EH (cell line): Measurements from ENCODE around the gene ARHGEF7.

ENCODE experiments used
- DNase-seq: peaks from one replicate; pipeline ENCODE4 v3.0.0-alpha.2; 2015; ENCODE audit warnings: low read depth

The ARHGEF7 gene

DNA sequence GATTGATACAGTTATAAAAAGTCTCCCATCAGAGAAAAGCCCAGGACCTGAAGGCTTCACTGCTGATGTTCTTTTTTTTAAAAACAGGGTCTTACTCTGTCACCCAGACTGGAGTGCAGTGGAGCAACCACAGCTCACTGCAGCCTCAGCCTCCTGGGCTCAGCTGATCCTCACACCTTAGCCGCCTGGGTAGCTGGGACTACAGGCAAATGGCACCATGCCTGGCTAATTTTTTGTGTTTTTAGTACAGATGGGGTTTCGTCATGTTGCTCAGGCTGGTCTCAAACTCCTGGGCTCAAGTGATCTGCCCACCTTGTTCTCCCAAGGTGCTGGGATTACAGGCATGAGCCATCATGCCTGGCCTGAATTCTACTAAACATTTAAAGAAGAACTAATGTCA lies 238.4 kb downstream of the ARHGEF7 start:
- no peak for DNase-seq

DNA sequence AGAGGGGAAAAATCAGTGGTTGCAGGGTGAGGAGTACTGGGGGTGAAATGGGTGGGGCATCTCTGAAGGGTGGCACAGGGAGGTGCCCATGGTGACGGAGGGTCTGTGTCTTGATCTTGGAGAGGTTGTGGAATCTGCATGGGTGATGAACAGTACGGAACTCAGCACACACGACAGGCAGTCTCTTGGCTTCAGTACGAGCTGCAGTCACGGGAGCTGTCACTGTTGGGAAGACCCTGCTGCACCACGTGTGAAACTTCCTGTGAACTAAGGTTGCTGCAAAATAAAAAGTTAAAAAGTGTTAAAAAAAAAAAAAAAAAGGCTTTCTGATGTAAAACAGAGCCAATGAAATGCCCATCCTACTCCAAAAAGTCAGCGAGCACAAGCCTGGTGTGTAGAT lies 239.7 kb downstream of the ARHGEF7 start:
- DNase-seq: no peak
